B cell (primary cell): ENCODE measurements around the gene C2orf42. TPM values are rescaled to one million over a fixed set of nuclear protein-coding genes. Genes with fewer than 3 reads are reported as not detected.
A peak's percentile ranks its signal among the peaks of the same experiment; 100 is the strongest.

ENCODE experiments used
- ATAC-seq: fragments of 200-7000 bp; cut with Tn5 transposase; one replicate; pipeline ENCODE4 v1.10.0; 2021; ENCODE audit warnings: low read depth, mild to moderate bottlenecking, moderate number of reproducible peaks, moderate library complexity
- CTCF ChIA-PET: fragments of 350-600 bp; sonication (Branson Sonifier 250); formaldehyde crosslinking; loops from one replicate; lab custom pipeline; 2021; ENCODE audit warnings: antibody characterized with exemption, inconsistent platforms; lab: Charles Lee
- POLR2A ChIA-PET: fragments of 350-600 bp; sonication (Branson Sonifier 250); formaldehyde crosslinking; loops from one replicate; lab custom pipeline; 2021; ENCODE audit warnings: antibody characterized with exemption; lab: Charles Lee
- DNase-seq: peaks from one replicate; pipeline ENCODE4 v3.0.0; 2013
- H2AFZ ChIP-seq: 2 replicates; pipeline ENCODE4 v1.6.1; 2012; ENCODE audit warnings: mild to moderate bottlenecking, low read depth, low read length; ENCODE audit not compliant: insufficient read depth, poor library complexity, severe bottlenecking
- H3K27ac ChIP-seq, 2 donors: 1 replicate in 1 of 2; 2 replicates in 1 of 2; pipeline ENCODE4 v1.5.1; 2012 to 2013; ENCODE audit warnings: low read length in 2 of 2, mild to moderate bottlenecking in 2 of 2, moderate library complexity in 1 of 2
- H3K27me3 ChIP-seq, 4 experiments: fragments of 200-600 bp in 1 of 4; sonication (generic) in 1 of 4; replicated peaks in 1 of 4; 1 replicate in 2 of 4; 2 replicates in 2 of 4; pipeline versions ENCODE4 v1.6.1 to v1.7.0; 2013 to 2016; ENCODE audit warnings: low read length in 3 of 4, mild to moderate bottlenecking in 2 of 4, mixed read lengths in 1 of 4, moderate library complexity in 1 of 4; ENCODE audit not compliant: insufficient read depth in 4 of 4, control insufficient read depth in 3 of 4; ENCODE audit errors: control extremely low read depth in 1 of 4
- H3K36me3 ChIP-seq, 2 experiments: replicated peaks in 1 of 2; 1 replicate in 1 of 2; 2 replicates in 1 of 2; pipeline versions ENCODE4 v1.6.1 to v1.7.1; 2013; ENCODE audit warnings: low read length in 1 of 2; ENCODE audit not compliant: insufficient read depth in 2 of 2, control insufficient read depth in 1 of 2; ENCODE audit errors: control extremely low read depth in 1 of 2, extremely low read depth in 1 of 2
- H3K4me1 ChIP-seq, 2 donors: fragments of 200-600 bp in 1 of 2; sonication (generic) in 1 of 2; 1 replicate in 1 of 2; 2 replicates in 1 of 2; pipeline versions ENCODE4 v1.5.1 to v1.6.1; 2013 to 2017; ENCODE audit warnings: low read length in 2 of 2; ENCODE audit not compliant: control insufficient read depth in 2 of 2, insufficient read depth in 2 of 2
- H3K4me2 ChIP-seq: replicated peaks from 2 replicates; pipeline ENCODE3; 2012; ENCODE audit warnings: mild to moderate bottlenecking, low read depth, low read length; ENCODE audit not compliant: poor library complexity, severe bottlenecking
- H3K4me3 ChIP-seq, 5 experiments: fragments of 200-600 bp in 1 of 5; sonication (generic) in 1 of 5; 1 replicate in 3 of 5; 2 replicates in 2 of 5; pipeline versions ENCODE4 v1.5.1 to v1.7.0; 2011 to 2016; ENCODE audit warnings: low read length in 4 of 5, mild to moderate bottlenecking in 4 of 5, low read depth in 2 of 5, control low read depth in 1 of 5, moderate library complexity in 1 of 5; ENCODE audit not compliant: insufficient read depth in 1 of 5; ENCODE audit errors: control extremely low read depth in 1 of 5, extremely low read depth in 1 of 5
- H3K79me2 ChIP-seq: fragments of 200-600 bp; sonication (generic); one replicate; pipeline ENCODE4 v1.6.0; 2016; ENCODE audit warnings: low read length; ENCODE audit not compliant: control insufficient read depth, insufficient read depth
- H3K9ac ChIP-seq: fragments of 200-600 bp; sonication (generic); 2 replicates; pipeline ENCODE4 v1.6.1; 2017; ENCODE audit warnings: mild to moderate bottlenecking, low read length, moderate library complexity
- H3K9me3 ChIP-seq, 3 donors: one replicate each; pipeline versions ENCODE4 v1.6.1 to v1.7.1; 2013; ENCODE audit warnings: low read length in 2 of 3; ENCODE audit not compliant: control insufficient read depth in 2 of 3, insufficient read depth in 1 of 3; ENCODE audit errors: control extremely low read depth in 1 of 3
- H4K20me1 ChIP-seq: 2 replicates; pipeline ENCODE4 v1.6.0; 2012; ENCODE audit warnings: mild to moderate bottlenecking, low read length; ENCODE audit not compliant: insufficient read depth, control insufficient read depth, poor library complexity, severe bottlenecking
- H3K27ac Mint-ChIP-seq: one replicate; pipeline ENCODE4 v1.8.0; 2021; ENCODE audit warnings: mixed read lengths
- H3K27me3 Mint-ChIP-seq: one replicate; pipeline ENCODE4 v1.8.0; 2021; ENCODE audit warnings: mixed read lengths
- H3K4me1 Mint-ChIP-seq: one replicate; pipeline ENCODE4 v1.8.0; 2021; ENCODE audit warnings: mixed read lengths
- H3K4me3 Mint-ChIP-seq: one replicate; pipeline ENCODE4 v1.8.0; 2021; ENCODE audit warnings: mixed read lengths
- H3K9me3 Mint-ChIP-seq: one replicate; pipeline ENCODE4 v1.8.0; 2022; ENCODE audit warnings: mixed read lengths; ENCODE audit not compliant: insufficient read depth
- CTCF ChIP-seq: fragments of 200-600 bp; IDR thresholded peaks from one replicate; pipeline ENCODE4 v1.8.0; 2022; ENCODE audit warnings: antibody characterized with exemption, mild to moderate bottlenecking
- EZH2 ChIP-seq: IDR thresholded peaks from 2 replicates; pipeline ENCODE4 v1.6.1; 2012; ENCODE audit warnings: borderline replicate concordance, low read depth, mild to moderate bottlenecking, moderate library complexity, low read length; ENCODE audit not compliant: insufficient read depth, poor library complexity, severe bottlenecking
- WGBS: methylation state at CpG from one replicate; pipeline ENCODE4 v1.1.5; 2013; ENCODE audit warnings: missing lambda C conversion rate; ENCODE audit not compliant: insufficient coverage; 5-methylcytosine and 5-hydroxymethylcytosine counted together
- intact Hi-C: fragments of 100-400 bp; cut with micrococcal nuclease; formaldehyde crosslinking; loops from one replicate; pipeline ENCODE4 v1.10.0; 2022
- polyA plus RNA-seq: library from polyadenylated mRNA; depleted of rRNA; stranded (reverse); fragments of >200 nt; gene quantifications from 2 replicates; pipeline ENCODE4 v1.2.3, GENCODE V29; 2012
- total RNA-seq, 2 donors: library from RNA; stranded (reverse); fragments of 120-200 nt in 1 of 2; gene quantifications; 1 replicate in 1 of 2; 2 replicates in 1 of 2; pipeline versions ENCODE4 v1.2.3 to v1.2.4, GENCODE V29; 2013 to 2022

Gene C2orf42
- total and polyA plus RNA-seq, 2 donors (not counting 1 experiment from before 2014, with no cell fraction given) = 13.0 to 42.9 TPM

- H3K4me3 Mint-ChIP-seq = peak overlapping the region; percentile 91
- H3K4me2 ChIP-seq = peak overlapping the region; percentile 82
- peak overlapping the region; percentile 98 for H3K27ac Mint-ChIP-seq
- H3K4me3 ChIP-seq = peak overlapping the region; percentile 61 to 91 (median 71)
- peaks cover 50% of the 10 kb centered on the region for H3K4me1 Mint-ChIP-seq
- H3K79me2 ChIP-seq = peaks cover 11% of the 10 kb centered on the region
- peak overlapping the region; percentile 53 for H2AFZ ChIP-seq
- ATAC-seq (peak; percentile 75), DNase-seq (peak; percentile 100)
- POLR2A ChIA-PET = interaction anchor here (0.6 to 5.5 kb wide), 21 partner anchors 9 to 231 kb away, joined by 3 to 115 read pairs (median 6); partner anchors contain the start of genes C2orf42, FAM136A, MXD1 and PCBP1
- no peaks in the 10 kb centered on the region for H3K27me3 Mint-ChIP-seq
- CTCF ChIA-PET = interaction anchor here (0.6 to 8.7 kb wide), 27 partner anchors 9 to 1277 kb away, joined by 3 to 105 read pairs (median 4); partner anchors contain the start of genes C2orf42, FAM136A, MXD1 and PCBP1
- no peaks in the 10 kb centered on the region for H3K27me3 ChIP-seq
- H3K9me3 ChIP-seq = no peaks in the 10 kb centered on the region
- no peaks in the 10 kb centered on the region for H4K20me1 ChIP-seq
- TF ChIP-seq EZH2 (no peak), CTCF (peak; percentile 88)
- 0% methylated on average over 41 of the region's 50 CpGs for WGBS
- H3K9ac ChIP-seq = peak overlapping the region; percentile 92
- peak overlapping the region; percentile 97 to 98 for H3K27ac ChIP-seq
- intact Hi-C loops = loop anchor here (1.0 to 2.0 kb wide), 7 partner anchors 48 to 228 kb away; partner anchors contain the start of gene TIA1
- H3K4me1 ChIP-seq = peaks cover 24 to 32% of the 10 kb centered on the region in 2 donors
- H3K36me3 ChIP-seq = no peaks in the 10 kb centered on the region
- no peaks in the 10 kb centered on the region for H3K9me3 Mint-ChIP-seq
These were observed 48.1 kb downstream of the C2orf42 start for GRCh38 chr2:70142590-70143313.
